Smooth muscle cell (in vitro differentiated cells): ENCODE measurements around the gene PTPRS. TPM values are rescaled to one million over a fixed set of nuclear protein-coding genes. Genes with fewer than 3 reads are reported as not detected.

Source experiments
- DNase-seq: peaks from one replicate; lab custom pipeline; 2025; ENCODE audit not compliant: unreplicated experiment; lab: John Stamatoyannopoulos, UW
- H2AFZ ChIP-seq: fragments of 200-600 bp; sonication (generic); 2 replicates; pipeline ENCODE4 v1.6.0; 2016; ENCODE audit warnings: antibody characterized with exemption, low read depth, mild to moderate bottlenecking
- H3F3A ChIP-seq: fragments of 200-600 bp; sonication (generic); 2 replicates; pipeline ENCODE4 v1.6.0; 2017; ENCODE audit warnings: antibody characterized with exemption, low read depth
- H3K27ac ChIP-seq: fragments of 200-600 bp; sonication (generic); 2 replicates; pipeline ENCODE4 v1.5.1; 2016; ENCODE audit warnings: low read depth, mild to moderate bottlenecking
- H3K27me3 ChIP-seq: fragments of 200-600 bp; sonication (generic); 2 replicates; pipeline ENCODE4 v1.6.1; 2016; ENCODE audit warnings: low read depth, mild to moderate bottlenecking
- H3K36me3 ChIP-seq: fragments of 200-600 bp; sonication (generic); 2 replicates; pipeline ENCODE4 v1.5.1; 2016; ENCODE audit warnings: low read depth
- H3K4me1 ChIP-seq: fragments of 200-600 bp; sonication (generic); 2 replicates; pipeline ENCODE4 v1.5.1; 2016; ENCODE audit warnings: low read depth
- H3K4me2 ChIP-seq: fragments of 200-600 bp; sonication (generic); 2 replicates; pipeline ENCODE4 v1.6.0; 2016; ENCODE audit warnings: mild to moderate bottlenecking
- H3K4me3 ChIP-seq: fragments of 200-600 bp; sonication (generic); 2 replicates; pipeline ENCODE4 v1.5.1; 2016; ENCODE audit warnings: mild to moderate bottlenecking
- H3K79me2 ChIP-seq: fragments of 200-600 bp; sonication (generic); 2 replicates; pipeline ENCODE4 v1.6.0; 2016; ENCODE audit warnings: low read depth, mild to moderate bottlenecking
- H3K9ac ChIP-seq: fragments of 200-600 bp; sonication (generic); 2 replicates; pipeline ENCODE4 v1.6.0; 2016; ENCODE audit warnings: low read depth
- H3K9me3 ChIP-seq: fragments of 200-600 bp; sonication (generic); replicated peaks from 2 replicates; pipeline ENCODE4 v1.5.1; 2016; ENCODE audit warnings: low read depth
- H4K20me1 ChIP-seq: fragments of 200-600 bp; sonication (generic); 2 replicates; pipeline ENCODE4 v1.6.0; 2016; ENCODE audit warnings: low read depth
- WGBS: methylation state at CpG from one replicate; pipeline ENCODE4 v1.1.7; 2016; ENCODE audit warnings: low lambda C conversion rate; 5-methylcytosine and 5-hydroxymethylcytosine counted together
- polyA plus RNA-seq: library from polyadenylated mRNA; unstranded; fragments of >200 nt; fragmentation: Nextera tagmentation; extraction: Ambion mirVana; gene quantifications from 2 replicates; pipeline ENCODE4 v1.2.1, GENCODE V29; 2016
- total RNA-seq: library from RNA; depleted of rRNA; stranded (reverse); fragments of >200 nt; gene quantifications from 2 replicates; pipeline ENCODE4 v1.2.3, GENCODE V29; 2014
- TF ChIP-seq, protein P1 (sequence below): fragments of 200-600 bp; sonication (generic); IDR thresholded peaks from 2 replicates; pipeline ENCODE4 v1.5.1; 2017; ENCODE audit warnings: borderline replicate concordance, mild to moderate bottlenecking, antibody characterized with exemption; ENCODE audit not compliant: insufficient read depth, poor library complexity, severe bottlenecking

The PTPRS gene
- total and polyA plus RNA-seq, 2 experiments from 2014 or later, result 30.2 to 71.6 TPM

DNA sequence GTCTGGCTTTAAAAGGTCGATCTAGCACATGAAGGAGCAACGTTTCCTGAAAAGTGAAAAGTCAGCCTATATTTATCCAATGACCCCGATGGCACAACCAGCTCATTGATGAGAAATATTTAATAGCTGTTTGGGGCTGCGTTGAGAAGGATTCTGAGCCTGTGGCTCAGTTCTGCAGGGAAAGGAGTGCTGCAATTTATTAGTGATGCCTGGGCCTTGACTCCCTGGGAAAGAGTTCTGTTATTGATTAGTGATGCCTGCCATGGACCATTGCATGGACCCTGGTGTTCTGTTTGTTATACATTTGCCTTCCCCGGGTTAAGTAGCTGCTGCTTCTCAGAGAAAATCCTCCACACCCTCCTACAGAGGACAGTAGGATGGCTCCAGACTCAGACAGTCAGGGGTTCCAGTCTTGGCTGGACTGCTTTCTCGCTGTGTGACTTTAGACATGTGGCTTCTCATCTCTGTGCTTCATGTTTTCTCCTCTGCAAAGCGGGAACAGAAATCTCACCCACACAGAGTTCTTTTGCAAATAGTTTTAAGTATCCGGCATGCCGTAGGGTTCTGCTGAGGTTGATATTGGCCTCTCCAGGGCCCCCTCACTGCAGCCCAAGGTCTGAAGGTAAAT is 17.7 kb upstream of the PTPRS start:
- Histone ChIP-seq H3K9ac (no peak overlapping the region), H3K4me2 (no peak overlapping the region), H2AFZ (no peak overlapping the region), H3K9me3 (no peaks in the 10 kb centered on the region), H3K36me3 (no peaks in the 10 kb centered on the region), H3K4me1 (no peaks in the 10 kb centered on the region), H3K4me3 (no peak overlapping the region), H3K79me2 (no peaks in the 10 kb centered on the region), H4K20me1 (no peaks in the 10 kb centered on the region), H3K27me3 (peaks cover 21% of the 10 kb centered on the region), H3F3A (no peaks in the 10 kb centered on the region), H3K27ac (no peak overlapping the region)
- TF ChIP-seq, protein P1, sequence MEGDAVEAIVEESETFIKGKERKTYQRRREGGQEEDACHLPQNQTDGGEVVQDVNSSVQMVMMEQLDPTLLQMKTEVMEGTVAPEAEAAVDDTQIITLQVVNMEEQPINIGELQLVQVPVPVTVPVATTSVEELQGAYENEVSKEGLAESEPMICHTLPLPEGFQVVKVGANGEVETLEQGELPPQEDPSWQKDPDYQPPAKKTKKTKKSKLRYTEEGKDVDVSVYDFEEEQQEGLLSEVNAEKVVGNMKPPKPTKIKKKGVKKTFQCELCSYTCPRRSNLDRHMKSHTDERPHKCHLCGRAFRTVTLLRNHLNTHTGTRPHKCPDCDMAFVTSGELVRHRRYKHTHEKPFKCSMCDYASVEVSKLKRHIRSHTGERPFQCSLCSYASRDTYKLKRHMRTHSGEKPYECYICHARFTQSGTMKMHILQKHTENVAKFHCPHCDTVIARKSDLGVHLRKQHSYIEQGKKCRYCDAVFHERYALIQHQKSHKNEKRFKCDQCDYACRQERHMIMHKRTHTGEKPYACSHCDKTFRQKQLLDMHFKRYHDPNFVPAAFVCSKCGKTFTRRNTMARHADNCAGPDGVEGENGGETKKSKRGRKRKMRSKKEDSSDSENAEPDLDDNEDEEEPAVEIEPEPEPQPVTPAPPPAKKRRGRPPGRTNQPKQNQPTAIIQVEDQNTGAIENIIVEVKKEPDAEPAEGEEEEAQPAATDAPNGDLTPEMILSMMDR, result no peak
- WGBS, result 65% methylated on average over 9 of the region's 9 CpGs
- no peak for DNase-seq

DNA sequence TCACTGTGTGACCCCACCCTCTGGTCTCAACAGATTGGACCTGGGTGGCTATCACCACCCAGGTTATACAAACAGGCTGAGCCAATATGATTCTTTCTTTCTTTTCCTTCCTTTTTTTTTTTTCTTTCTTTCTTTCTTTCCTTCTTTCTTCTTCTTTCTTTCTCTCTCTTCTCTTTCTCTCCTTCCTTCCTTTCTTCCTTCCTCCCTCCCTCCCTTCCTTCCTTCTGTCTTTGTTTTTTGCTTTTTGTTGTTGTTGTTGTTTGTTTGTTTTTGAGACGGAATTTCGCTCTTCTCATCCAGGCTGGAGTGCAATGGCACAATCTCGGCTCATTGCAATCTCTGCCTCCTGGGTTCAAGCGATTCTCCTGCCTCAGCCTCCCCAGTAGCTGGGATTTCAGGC is 17.0 kb upstream of the PTPRS start:
- H3F3A ChIP-seq, result no peaks in the 10 kb centered on the region
- H3K36me3 ChIP-seq, result no peaks in the 10 kb centered on the region
- H3K4me1 ChIP-seq, result no peaks in the 10 kb centered on the region
- no peaks in the 10 kb centered on the region for H3K79me2 ChIP-seq
- H2AFZ ChIP-seq, result no peak overlapping the region
- TF ChIP-seq, protein P1, result no peak
- 80% methylated on average over 4 of the region's 4 CpGs for WGBS
- H3K9ac ChIP-seq, result no peak overlapping the region
- H3K4me3 ChIP-seq, result no peak overlapping the region
- no peaks in the 10 kb centered on the region for H3K9me3 ChIP-seq
- H4K20me1 ChIP-seq, result no peaks in the 10 kb centered on the region
- H3K4me2 ChIP-seq, result no peak overlapping the region
- H3K27ac ChIP-seq, result no peak overlapping the region
- peaks cover 21% of the 10 kb centered on the region for H3K27me3 ChIP-seq
- no peak for DNase-seq

GRCh38 chr19:5356918-5357317 is 16.3 kb upstream of the PTPRS start:
- H3K4me2 ChIP-seq, result no peak overlapping the region
- H3K36me3 ChIP-seq, result no peaks in the 10 kb centered on the region
- H3K9me3 ChIP-seq, result no peaks in the 10 kb centered on the region
- H3K79me2 ChIP-seq, result no peaks in the 10 kb centered on the region
- H3K27me3 ChIP-seq, result peaks cover 21% of the 10 kb centered on the region
- no peak for DNase-seq
- no peak overlapping the region for H3K9ac ChIP-seq
- no peak overlapping the region for H2AFZ ChIP-seq
- H3K4me3 ChIP-seq, result no peak overlapping the region
- no peaks in the 10 kb centered on the region for H3K4me1 ChIP-seq
- WGBS, result 69% methylated on average over 13 of the region's 13 CpGs
- no peaks in the 10 kb centered on the region for H3F3A ChIP-seq
- no peaks in the 10 kb centered on the region for H4K20me1 ChIP-seq
- TF ChIP-seq, protein P1, result no peak
- no peak overlapping the region for H3K27ac ChIP-seq

DNA sequence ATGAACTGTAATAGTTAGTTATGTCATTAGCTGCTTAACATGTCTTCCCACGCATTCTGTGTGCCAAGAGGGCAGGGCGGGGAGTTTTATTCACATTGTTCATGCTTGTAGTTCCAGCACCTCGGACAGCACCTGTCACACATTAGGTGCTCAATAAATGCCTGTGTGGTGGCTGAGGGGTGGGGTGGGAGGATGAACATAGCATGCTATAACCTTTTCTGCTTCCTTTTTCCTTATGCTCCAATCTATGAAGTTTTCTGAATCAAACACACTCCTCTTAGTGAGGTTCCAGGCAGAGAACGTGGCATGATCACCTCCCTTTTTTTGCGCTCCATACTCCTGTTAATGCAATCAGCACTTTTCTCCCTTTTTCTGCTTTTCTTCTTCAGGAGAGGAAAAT is 15.8 kb upstream of the PTPRS start:
- Histone ChIP-seq H3F3A (no peaks in the 10 kb centered on the region), H3K27ac (no peak overlapping the region), H3K9me3 (no peaks in the 10 kb centered on the region), H3K4me2 (no peak overlapping the region), H3K9ac (no peak overlapping the region), H3K27me3 (peaks cover 21% of the 10 kb centered on the region), H3K4me3 (no peak overlapping the region), H3K79me2 (no peaks in the 10 kb centered on the region), H4K20me1 (no peaks in the 10 kb centered on the region), H2AFZ (no peak overlapping the region), H3K36me3 (no peaks in the 10 kb centered on the region), H3K4me1 (no peaks in the 10 kb centered on the region)
- 83% methylated on average over 5 of the region's 5 CpGs for WGBS
- TF ChIP-seq, protein P1, result no peak
- no peak for DNase-seq
